ENCODE measurements around the gene IRF6.
A peak's percentile ranks its signal among the peaks of the same experiment; 100 is the strongest.

IRF6 gene

DNA sequence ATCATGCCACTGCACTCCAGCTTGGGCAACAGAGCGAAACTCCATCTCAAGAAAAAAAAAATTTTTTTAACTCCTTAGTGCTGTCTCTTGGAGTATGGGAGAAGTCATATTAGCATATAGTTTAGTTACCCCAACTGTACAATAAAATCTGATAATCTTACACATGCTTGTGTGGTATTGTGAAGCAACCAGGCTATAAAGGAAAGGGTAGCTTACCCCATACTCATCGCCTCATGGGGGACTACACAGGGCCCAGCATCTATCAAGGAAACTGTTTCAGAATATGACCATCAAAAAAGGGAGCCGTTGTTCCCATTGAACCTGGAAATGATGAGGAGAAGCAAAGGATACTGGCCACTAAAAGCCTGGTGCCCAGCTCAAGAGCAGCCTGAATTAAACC is 53.1 kb downstream of the IRF6 start:
- Histone ChIP-seq H3K27me3 (ENCODE audit: control insufficient read depth in 5 of 5, insufficient read depth in 4 of 5, low read length in 5 of 5) (no peaks in the 10 kb centered on the region), H3K9ac (ENCODE audit: low read length in 5 of 5) (no peak overlapping the region), H3K27ac (ENCODE audit: low read depth, low read length) (no peak overlapping the region), H3K9me3 (ENCODE audit: control insufficient read depth in 5 of 5, low read length in 5 of 5) (no peaks in the 10 kb centered on the region), H3K36me3 (ENCODE audit: control insufficient read depth in 5 of 5, insufficient read depth in 5 of 5, low read length in 5 of 5) (no peaks in the 10 kb centered on the region), H3K4me1 (ENCODE audit: control insufficient read depth in 5 of 5, insufficient read depth in 5 of 5, low read length in 5 of 5) (peaks cover 0 to 22% (median under 1%) of the 10 kb centered on the region in 5 donors), H3K4me3 (ENCODE audit: low read depth in 1 of 5, low read length in 5 of 5) (no peak overlapping the region)

DNA sequence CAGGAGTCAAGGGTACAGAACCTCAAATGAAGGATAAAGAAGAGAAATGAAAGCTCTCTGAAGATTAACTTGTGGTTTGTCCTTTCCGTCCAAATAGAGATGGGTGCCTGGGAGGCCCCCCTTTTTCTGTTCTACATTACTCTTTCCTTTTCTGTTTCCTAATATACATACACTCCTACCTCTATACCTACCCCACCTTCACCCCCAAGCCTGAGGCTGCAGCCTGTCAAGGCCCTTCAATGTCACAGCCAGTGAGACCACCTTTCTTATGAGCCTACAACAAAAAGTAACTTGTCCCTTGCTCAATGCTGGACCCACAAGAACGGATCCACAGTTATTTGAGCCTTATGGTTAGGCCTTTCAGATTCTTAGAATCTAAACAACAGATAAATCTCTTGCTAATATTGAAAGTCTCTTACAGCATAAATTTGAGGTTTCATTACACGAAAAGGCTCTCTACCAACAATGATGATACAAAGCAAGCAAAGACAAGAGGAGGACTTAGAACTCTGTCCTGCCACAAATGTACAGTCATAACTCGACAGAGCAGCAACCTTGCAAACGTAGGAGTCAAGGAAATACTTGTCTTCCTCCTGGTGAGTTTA is 54.2 kb downstream of the IRF6 start:
- peak overlapping the region in 1 of 5 donors; percentile 4 for H3K9ac ChIP-seq (ENCODE audit: low read length in 5 of 5)
- no peak overlapping the region for H3K27ac ChIP-seq (ENCODE audit: low read depth, low read length)
- no peaks in the 10 kb centered on the region for H3K36me3 ChIP-seq (ENCODE audit: control insufficient read depth in 5 of 5, insufficient read depth in 5 of 5, low read length in 5 of 5)
- no peaks in the 10 kb centered on the region for H3K9me3 ChIP-seq (ENCODE audit: control insufficient read depth in 5 of 5, low read length in 5 of 5)
- H3K4me1 ChIP-seq (ENCODE audit: control insufficient read depth in 5 of 5, insufficient read depth in 5 of 5, low read length in 5 of 5): peaks cover 0 to 28% (median 11%) of the 10 kb centered on the region in 5 donors
- H3K4me3 ChIP-seq (ENCODE audit: low read depth in 1 of 5, low read length in 5 of 5): no peak overlapping the region
- no peaks in the 10 kb centered on the region for H3K27me3 ChIP-seq (ENCODE audit: control insufficient read depth in 5 of 5, insufficient read depth in 4 of 5, low read length in 5 of 5)

DNA sequence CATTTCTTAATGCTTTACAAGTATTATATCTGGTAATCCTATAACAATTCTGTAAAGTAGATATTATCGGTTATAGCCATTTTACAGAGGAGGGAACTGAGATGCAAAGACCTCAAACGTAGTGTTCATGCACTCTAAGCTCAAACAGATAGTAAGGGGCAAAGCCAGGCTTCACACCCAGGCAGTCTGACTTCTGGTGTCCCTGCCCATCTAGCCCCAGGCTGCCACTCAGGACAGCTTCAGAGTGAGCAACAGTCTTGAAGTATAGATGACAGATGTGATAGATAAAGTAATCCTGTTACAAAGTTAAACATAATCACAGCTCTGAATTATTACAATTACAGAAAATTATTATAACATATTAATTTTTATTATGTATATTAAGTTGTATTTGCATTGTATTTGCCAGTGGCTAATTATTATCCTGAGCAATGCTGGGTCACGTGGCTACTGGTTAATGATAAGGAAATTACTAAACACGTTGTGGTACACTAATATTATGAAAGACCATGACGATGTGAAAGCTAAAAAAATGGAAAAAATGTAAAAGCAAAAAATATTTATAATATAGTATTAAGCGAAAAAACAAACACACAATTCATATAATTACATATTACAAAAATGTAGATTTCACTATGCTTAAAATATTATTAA is 56.1 kb downstream of the IRF6 start:
- no peak overlapping the region for H3K9ac ChIP-seq (ENCODE audit: low read length in 5 of 5)
- H3K4me1 ChIP-seq (ENCODE audit: control insufficient read depth in 5 of 5, insufficient read depth in 5 of 5, low read length in 5 of 5): peaks cover 0 to 16% (median 15%) of the 10 kb centered on the region in 5 donors
- no peaks in the 10 kb centered on the region for H3K27me3 ChIP-seq (ENCODE audit: control insufficient read depth in 5 of 5, insufficient read depth in 4 of 5, low read length in 5 of 5)
- H3K4me3 ChIP-seq (ENCODE audit: low read depth in 1 of 5, low read length in 5 of 5): no peak overlapping the region
- no peaks in the 10 kb centered on the region for H3K9me3 ChIP-seq (ENCODE audit: control insufficient read depth in 5 of 5, low read length in 5 of 5)
- no peak overlapping the region for H3K27ac ChIP-seq (ENCODE audit: low read depth, low read length)
- no peaks in the 10 kb centered on the region for H3K36me3 ChIP-seq (ENCODE audit: control insufficient read depth in 5 of 5, insufficient read depth in 5 of 5, low read length in 5 of 5)

DNA sequence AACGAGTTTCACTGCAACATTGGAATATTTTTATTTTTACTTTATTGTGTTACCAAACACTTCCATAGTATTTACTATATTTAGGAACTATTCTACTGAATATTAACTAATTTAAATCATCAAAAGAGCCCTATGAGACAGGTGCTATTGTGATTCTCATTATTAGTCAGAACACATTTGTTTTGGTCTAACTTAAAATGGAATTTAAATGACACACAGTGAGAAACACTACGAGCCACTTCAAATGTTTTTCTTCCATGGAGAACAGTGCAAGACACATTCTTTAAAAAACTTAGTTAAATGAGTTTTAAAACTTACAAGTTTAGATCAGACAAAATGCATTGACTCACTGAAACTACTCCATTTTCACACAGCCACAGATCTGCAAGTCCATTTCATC is 56.7 kb downstream of the IRF6 start:
- H3K27me3 ChIP-seq (ENCODE audit: control insufficient read depth in 5 of 5, insufficient read depth in 4 of 5, low read length in 5 of 5): no peaks in the 10 kb centered on the region
- H3K4me3 ChIP-seq (ENCODE audit: low read depth in 1 of 5, low read length in 5 of 5): no peak overlapping the region
- no peaks in the 10 kb centered on the region for H3K9me3 ChIP-seq (ENCODE audit: control insufficient read depth in 5 of 5, low read length in 5 of 5)
- H3K36me3 ChIP-seq (ENCODE audit: control insufficient read depth in 5 of 5, insufficient read depth in 5 of 5, low read length in 5 of 5): no peaks in the 10 kb centered on the region
- no peak overlapping the region for H3K9ac ChIP-seq (ENCODE audit: low read length in 5 of 5)
- H3K27ac ChIP-seq (ENCODE audit: low read depth, low read length): no peak overlapping the region
- peaks cover 0 to 16% (median 15%) of the 10 kb centered on the region in 5 donors for H3K4me1 ChIP-seq (ENCODE audit: control insufficient read depth in 5 of 5, insufficient read depth in 5 of 5, low read length in 5 of 5)

DNA sequence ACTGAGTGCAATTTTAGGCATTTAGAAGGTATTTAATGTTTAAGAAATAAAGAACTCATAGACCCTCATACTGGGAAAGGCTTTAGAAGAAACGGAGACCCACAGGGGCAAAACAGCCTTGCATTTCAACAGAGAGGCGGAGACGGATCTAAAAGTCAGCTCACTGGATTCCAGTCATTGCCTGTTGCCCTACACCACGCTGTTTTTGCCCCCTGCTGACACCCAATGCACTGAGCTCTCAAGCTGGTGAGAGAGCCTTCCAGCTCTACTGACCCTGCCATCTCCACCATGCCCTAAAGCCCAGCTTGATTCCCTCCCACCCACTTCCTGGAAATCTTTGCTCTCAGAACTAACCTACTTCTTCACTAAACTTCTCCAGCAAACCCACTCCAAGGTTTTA is 57.3 kb downstream of the IRF6 start:
- no peaks in the 10 kb centered on the region for H3K36me3 ChIP-seq (ENCODE audit: control insufficient read depth in 5 of 5, insufficient read depth in 5 of 5, low read length in 5 of 5)
- no peak overlapping the region for H3K4me3 ChIP-seq (ENCODE audit: low read depth in 1 of 5, low read length in 5 of 5)
- no peaks in the 10 kb centered on the region for H3K9me3 ChIP-seq (ENCODE audit: control insufficient read depth in 5 of 5, low read length in 5 of 5)
- peaks cover 0 to 16% (median 15%) of the 10 kb centered on the region in 5 donors for H3K4me1 ChIP-seq (ENCODE audit: control insufficient read depth in 5 of 5, insufficient read depth in 5 of 5, low read length in 5 of 5)
- H3K27ac ChIP-seq (ENCODE audit: low read depth, low read length): no peak overlapping the region
- H3K27me3 ChIP-seq (ENCODE audit: control insufficient read depth in 5 of 5, insufficient read depth in 4 of 5, low read length in 5 of 5): no peaks in the 10 kb centered on the region
- no peak overlapping the region for H3K9ac ChIP-seq (ENCODE audit: low read length in 5 of 5)

DNA sequence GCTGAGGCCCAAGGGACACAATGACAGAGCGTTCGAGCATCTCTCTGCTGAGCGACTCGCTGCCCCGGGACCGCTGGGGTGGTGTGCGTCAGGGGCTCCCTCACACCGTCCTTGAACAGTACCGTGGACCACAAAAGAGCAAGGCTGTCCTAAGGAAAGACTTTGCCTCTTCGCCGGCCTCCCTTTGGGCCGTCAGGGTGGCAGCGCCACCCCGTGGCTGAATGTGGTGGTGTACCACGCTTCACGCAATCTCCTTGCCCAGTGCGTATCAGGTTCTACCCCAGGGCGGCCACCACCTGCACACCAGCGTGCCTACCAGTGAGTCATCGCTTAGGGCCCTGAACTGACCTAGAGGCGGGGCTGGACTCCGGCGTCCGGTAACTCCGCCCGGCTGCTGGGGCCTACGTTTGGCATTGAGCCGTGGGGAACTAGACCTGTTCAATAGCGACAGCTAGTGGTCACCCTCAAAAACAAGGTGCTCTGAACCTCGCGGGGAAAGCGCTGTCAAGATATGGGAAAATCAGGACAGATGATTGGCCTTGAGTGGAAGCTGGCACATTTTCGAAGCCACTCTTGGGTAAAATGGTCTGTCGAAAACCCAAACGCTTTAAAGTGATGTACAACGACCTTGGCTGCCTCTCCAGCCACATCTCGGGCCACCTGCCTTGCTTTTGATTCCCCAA is 58.2 kb downstream of the IRF6 start:
- H3K4me3 ChIP-seq (ENCODE audit: low read depth in 1 of 5, low read length in 5 of 5): peak overlapping the region in 4 of 5 donors; percentile 50 to 68 (median 54)
- H3K36me3 ChIP-seq (ENCODE audit: control insufficient read depth in 5 of 5, insufficient read depth in 5 of 5, low read length in 5 of 5): no peaks in the 10 kb centered on the region
- no peaks in the 10 kb centered on the region for H3K9me3 ChIP-seq (ENCODE audit: control insufficient read depth in 5 of 5, low read length in 5 of 5)
- H3K27me3 ChIP-seq (ENCODE audit: control insufficient read depth in 5 of 5, insufficient read depth in 4 of 5, low read length in 5 of 5): no peaks in the 10 kb centered on the region
- H3K4me1 ChIP-seq (ENCODE audit: control insufficient read depth in 5 of 5, insufficient read depth in 5 of 5, low read length in 5 of 5): peaks cover 0 to 17% (median 16%) of the 10 kb centered on the region in 5 donors
- peak overlapping the region in 4 of 5 donors; percentile 45 to 64 (median 56) for H3K9ac ChIP-seq (ENCODE audit: low read length in 5 of 5)
- H3K27ac ChIP-seq (ENCODE audit: low read depth, low read length): no peak overlapping the region

DNA sequence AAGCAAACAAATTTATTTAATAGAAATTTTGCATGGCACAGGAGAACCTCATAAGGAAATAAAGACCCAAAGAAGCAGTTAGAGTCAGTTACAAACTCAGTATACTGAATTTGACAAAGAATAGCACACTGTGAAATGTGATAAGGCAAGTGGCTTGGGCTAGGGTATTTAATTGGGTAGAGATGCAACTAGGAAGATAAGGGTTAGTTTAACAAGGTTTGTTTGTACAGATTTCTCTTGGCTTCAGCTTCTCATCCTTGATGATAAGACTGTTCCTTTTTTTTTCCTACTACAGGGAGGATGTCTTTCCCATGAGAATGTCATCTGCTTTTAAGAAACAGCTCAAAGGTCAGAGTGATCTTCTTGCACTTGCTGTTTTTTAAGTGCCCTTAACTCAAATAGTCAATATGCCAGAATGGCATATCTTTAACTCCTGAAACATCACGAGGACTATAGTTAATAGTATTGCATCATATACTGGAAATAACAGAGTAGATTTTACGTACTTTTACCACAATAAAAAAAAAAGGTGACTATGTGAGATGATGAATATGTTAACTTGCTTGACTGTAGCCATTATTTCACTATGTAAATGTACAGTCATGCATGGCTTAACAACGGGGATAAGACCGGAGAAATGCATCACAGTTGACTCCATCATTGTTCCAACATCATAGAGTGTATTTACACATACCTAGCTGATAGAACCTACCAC is 59.3 kb downstream of the IRF6 start:
- Histone ChIP-seq H3K36me3 (ENCODE audit: control insufficient read depth in 5 of 5, insufficient read depth in 5 of 5, low read length in 5 of 5) (no peaks in the 10 kb centered on the region), H3K4me3 (ENCODE audit: low read depth in 1 of 5, low read length in 5 of 5) (no peak overlapping the region), H3K4me1 (ENCODE audit: control insufficient read depth in 5 of 5, insufficient read depth in 5 of 5, low read length in 5 of 5) (peaks cover 0 to 28% (median 27%) of the 10 kb centered on the region in 5 donors), H3K9ac (ENCODE audit: low read length in 5 of 5) (no peak overlapping the region), H3K27ac (ENCODE audit: low read depth, low read length) (no peak overlapping the region), H3K27me3 (ENCODE audit: control insufficient read depth in 5 of 5, insufficient read depth in 4 of 5, low read length in 5 of 5) (no peaks in the 10 kb centered on the region), H3K9me3 (ENCODE audit: control insufficient read depth in 5 of 5, low read length in 5 of 5) (no peaks in the 10 kb centered on the region)

DNA sequence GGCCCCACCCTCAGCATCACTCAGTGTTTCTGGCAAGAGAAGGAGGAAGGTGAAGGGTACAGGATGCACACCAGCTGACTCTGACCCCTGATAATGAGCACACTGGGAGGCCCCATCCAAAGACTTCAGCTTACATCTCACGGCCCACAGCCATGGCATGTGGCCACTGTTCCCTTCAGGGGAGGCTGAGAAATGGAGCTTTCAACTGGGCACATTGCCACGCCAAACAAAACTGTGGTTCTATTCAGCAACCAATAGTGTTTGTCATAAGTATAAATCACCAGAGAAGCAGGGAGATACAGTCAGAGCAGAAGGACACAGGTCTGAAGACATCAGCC is 62.8 kb downstream of the IRF6 start:
- H3K27me3 ChIP-seq (ENCODE audit: control insufficient read depth in 5 of 5, insufficient read depth in 4 of 5, low read length in 5 of 5): no peaks in the 10 kb centered on the region
- no peaks in the 10 kb centered on the region for H3K9me3 ChIP-seq (ENCODE audit: control insufficient read depth in 5 of 5, low read length in 5 of 5)
- peak overlapping the region; percentile 52 for H3K27ac ChIP-seq (ENCODE audit: low read depth, low read length)
- no peak overlapping the region for H3K9ac ChIP-seq (ENCODE audit: low read length in 5 of 5)
- no peak overlapping the region for H3K4me3 ChIP-seq (ENCODE audit: low read depth in 1 of 5, low read length in 5 of 5)
- peaks cover 0 to 28% (median 28%) of the 10 kb centered on the region in 5 donors for H3K4me1 ChIP-seq (ENCODE audit: control insufficient read depth in 5 of 5, insufficient read depth in 5 of 5, low read length in 5 of 5)
- no peaks in the 10 kb centered on the region for H3K36me3 ChIP-seq (ENCODE audit: control insufficient read depth in 5 of 5, insufficient read depth in 5 of 5, low read length in 5 of 5)

DNA sequence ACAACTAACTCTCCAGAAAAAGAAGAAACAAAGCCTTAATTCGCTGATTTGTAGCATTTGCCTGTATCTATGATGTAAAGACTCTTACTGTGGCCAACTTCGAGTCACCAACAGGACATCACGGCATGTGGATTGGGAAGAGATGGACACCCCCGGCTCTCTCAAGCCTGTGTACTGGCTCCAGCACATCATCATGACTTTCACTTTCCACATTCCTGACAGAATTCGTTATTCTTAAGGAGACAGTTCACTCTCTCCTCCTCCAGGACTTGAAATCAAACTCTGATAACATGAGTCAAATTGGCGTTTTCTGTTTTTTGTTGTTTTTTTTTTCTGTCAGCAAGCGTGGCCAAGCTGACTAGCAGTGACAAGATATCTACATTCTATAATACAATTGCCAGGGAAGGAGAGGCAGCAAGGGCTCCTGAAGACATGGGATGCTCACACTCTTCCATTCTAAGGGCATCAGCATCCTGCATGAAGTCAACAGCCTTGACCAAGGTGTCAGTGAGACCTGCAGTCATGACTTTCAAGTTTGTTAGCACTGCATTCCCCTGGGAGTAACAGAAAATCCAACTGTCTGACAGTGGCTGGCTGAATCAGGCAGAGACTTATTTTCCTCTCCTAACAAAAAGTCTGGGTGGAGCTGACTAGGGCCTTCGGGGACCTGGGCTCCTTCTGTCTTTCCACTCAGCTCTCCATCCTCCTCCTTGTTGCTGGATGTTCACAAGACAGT is 63.4 kb downstream of the IRF6 start:
- no peaks in the 10 kb centered on the region for H3K9me3 ChIP-seq (ENCODE audit: control insufficient read depth in 5 of 5, low read length in 5 of 5)
- peak overlapping the region in 1 of 5 donors; percentile 13 for H3K4me3 ChIP-seq (ENCODE audit: low read depth in 1 of 5, low read length in 5 of 5)
- H3K27me3 ChIP-seq (ENCODE audit: control insufficient read depth in 5 of 5, insufficient read depth in 4 of 5, low read length in 5 of 5): no peaks in the 10 kb centered on the region
- peak overlapping the region; percentile 52 for H3K27ac ChIP-seq (ENCODE audit: low read depth, low read length)
- peaks cover 0 to 26% (median 22%) of the 10 kb centered on the region in 5 donors for H3K4me1 ChIP-seq (ENCODE audit: control insufficient read depth in 5 of 5, insufficient read depth in 5 of 5, low read length in 5 of 5)
- no peaks in the 10 kb centered on the region for H3K36me3 ChIP-seq (ENCODE audit: control insufficient read depth in 5 of 5, insufficient read depth in 5 of 5, low read length in 5 of 5)
- H3K9ac ChIP-seq (ENCODE audit: low read length in 5 of 5): peak overlapping the region in 2 of 5 donors; percentile 17 to 49

Data from subcutaneous abdominal adipose tissue (tissue), 5 donors.